GM11168 (cell line): Measurements from ENCODE around the gene RAP1GDS1.
"Not testable (repeated sequence)": the region's sequence is repeated elsewhere in the genome, so short reads cannot be mapped to it uniquely, and the experiment has no call there.

Experiments
- in situ Hi-C: fragments of 300-500 bp; cut with MboI; formaldehyde crosslinking; loops from one replicate; pipeline ENCODE4 v1.12.0; 2022; ENCODE audit warnings: low sequenced_read_pairs; ENCODE audit not compliant: unreplicated experiment

RAP1GDS1 gene

DNA sequence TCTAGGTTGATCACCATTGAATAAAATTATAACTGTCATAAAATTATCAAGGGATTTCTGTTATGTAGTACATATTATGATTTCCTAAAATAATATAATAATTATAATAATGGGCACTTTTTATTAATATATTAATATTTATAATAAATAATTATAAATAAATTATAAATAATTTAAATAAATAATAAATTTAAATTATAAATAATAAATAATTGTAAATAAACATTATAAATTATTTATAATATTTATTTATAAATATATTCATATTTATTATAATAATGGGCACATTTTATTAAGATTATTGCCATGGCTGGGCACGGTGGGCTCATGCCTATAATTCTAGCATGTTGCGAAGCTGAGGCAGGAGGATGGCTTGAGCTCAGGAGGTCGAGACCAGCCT is 24.5 kb downstream of the RAP1GDS1 start:
- in situ Hi-C loops = no loop called here

DNA sequence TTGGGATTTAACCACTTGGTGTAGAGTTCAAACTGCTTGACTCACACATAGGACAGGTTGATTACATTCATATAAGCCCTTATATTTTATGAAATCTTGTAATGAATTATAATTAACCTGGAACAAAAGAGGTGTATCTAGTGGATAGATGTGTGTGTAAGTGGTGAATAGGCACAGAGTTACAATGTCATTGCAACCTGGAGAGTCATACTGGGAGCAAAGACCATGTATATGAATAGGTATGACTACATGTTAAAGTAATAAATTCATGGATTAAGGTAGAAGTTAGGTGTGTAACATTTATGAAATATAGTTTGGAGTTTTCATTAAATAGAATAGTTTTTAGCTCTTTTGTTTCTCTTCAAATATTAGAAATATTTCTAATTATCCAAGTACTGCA is 26.1 kb downstream of the RAP1GDS1 start:
- in situ Hi-C loops = no loop called here

- in situ Hi-C loops = not testable (repeated sequence)
Measured at GRCh38 chr4:98288671-98289070, 27.5 kb downstream of the RAP1GDS1 start.

DNA sequence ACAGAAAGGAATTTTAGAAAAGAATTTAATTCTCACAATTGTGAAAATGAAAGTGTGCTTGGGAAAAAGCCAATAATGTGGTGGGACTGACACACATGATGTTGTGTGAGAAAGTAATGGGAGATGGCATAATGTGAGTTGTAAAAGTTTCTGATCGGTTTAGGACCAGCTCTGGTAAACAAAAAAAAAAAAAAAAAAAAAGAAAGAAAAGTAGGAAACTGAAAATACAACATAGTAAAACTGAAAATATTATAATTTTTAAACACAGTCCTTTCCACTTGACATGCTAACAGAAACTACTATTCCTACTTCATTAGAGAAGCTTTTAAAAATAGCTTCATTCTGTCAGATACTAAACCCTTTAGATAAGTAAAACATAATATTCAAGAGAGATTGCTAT is 28.2 kb downstream of the RAP1GDS1 start:
- in situ Hi-C loops = no loop called here

DNA sequence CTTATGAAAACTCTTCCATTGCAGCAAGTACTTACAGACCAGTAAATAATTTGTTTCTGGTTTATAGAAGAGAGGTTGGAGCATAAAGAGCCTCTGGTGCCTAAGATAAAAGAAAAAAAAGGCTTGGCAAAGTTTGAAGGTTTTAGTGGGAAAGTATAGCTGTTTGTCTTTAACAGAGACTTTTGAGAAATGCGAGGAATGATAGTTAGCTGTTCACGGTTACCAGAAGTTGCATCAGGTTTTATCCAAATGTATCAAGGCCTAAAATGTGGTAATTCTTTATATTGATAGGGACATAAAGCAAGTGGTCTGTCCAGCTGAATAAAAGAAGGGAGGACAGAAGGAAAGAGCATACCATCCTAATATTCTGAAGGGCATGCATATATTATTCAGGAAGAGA is 29.3 kb downstream of the RAP1GDS1 start:
- in situ Hi-C loops = no loop called here

DNA sequence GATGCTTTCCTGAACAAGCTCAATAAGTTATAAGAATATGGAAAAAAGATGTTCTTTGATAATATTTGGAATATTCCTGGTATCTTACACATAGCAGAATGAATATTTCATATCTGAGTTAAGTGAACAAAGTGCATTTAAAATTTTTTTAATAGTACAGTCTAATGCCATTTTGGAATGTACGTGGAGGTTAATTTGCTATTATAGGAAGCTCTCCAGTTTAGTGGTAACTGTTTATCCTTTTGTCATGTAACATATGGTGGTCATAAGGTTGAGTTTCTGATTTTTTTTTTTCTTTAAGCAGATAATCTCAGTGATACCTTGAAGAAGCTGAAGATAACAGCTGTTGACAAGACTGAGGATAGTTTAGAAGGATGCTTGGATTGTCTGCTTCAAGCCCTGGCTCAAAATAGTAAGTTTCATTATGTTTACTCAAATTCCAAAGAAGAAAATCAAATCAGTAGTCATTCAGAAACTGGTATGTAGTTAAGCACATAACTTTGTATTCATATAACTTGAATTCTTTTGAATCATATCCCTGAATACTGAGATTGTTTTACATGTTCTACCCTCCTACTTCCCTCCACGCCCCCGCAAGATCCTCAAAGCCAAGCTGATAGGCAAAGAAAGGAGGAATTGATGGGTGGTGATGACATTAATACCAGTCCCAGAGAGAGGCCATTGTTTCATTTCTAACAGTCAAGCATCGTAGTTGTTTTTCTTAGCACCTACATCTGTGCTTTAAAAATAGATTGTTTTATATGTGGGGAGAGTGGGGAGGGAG is 32.1 kb downstream of the RAP1GDS1 start:
- in situ Hi-C loops = no loop called here

GRCh38 chr4:98298022-98298421 is 36.8 kb downstream of the RAP1GDS1 start:
- in situ Hi-C loops = no loop called here

- in situ Hi-C loops = no loop called here
Measured at GRCh38 chr4:98300706-98301105, 39.5 kb downstream of the RAP1GDS1 start.

GRCh38 chr4:98305576-98305975 is 44.4 kb downstream of the RAP1GDS1 start:
- in situ Hi-C loops = no loop called here

DNA sequence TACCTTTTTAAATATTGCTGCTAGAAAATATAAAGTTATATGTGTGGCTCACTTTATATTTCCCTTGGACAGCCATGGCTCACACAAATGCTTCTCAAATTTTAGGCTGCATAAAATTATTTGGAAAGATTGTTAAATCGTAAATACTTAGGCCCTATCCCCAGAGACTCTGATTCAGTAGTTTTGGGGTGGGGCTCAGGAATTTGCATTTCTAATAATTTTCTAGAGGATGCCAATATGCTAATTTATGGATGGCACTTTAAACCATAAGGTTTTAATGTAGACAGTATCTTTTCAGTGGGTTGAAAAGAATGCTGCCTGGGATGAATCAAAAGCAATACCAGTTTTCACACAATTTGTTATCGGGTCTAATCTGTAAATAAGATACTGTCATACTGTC is 49.7 kb downstream of the RAP1GDS1 start:
- in situ Hi-C loops = no loop called here

GRCh38 chr4:98311656-98312055 is 50.5 kb downstream of the RAP1GDS1 start:
- in situ Hi-C loops = no loop called here

- in situ Hi-C loops = no loop called here
Measured at GRCh38 chr4:98314791-98315565, 53.8 kb downstream of the RAP1GDS1 start.

GRCh38 chr4:98318521-98318920 is 57.3 kb downstream of the RAP1GDS1 start:
- in situ Hi-C loops = no loop called here

- in situ Hi-C loops = no loop called here
Measured at GRCh38 chr4:98319021-98319420, 57.8 kb downstream of the RAP1GDS1 start.

GRCh38 chr4:98326168-98326567 is 65.0 kb downstream of the RAP1GDS1 start:
- in situ Hi-C loops = no loop called here

- in situ Hi-C loops = no loop called here
Measured at GRCh38 chr4:98327694-98328093, 66.5 kb downstream of the RAP1GDS1 start.

DNA sequence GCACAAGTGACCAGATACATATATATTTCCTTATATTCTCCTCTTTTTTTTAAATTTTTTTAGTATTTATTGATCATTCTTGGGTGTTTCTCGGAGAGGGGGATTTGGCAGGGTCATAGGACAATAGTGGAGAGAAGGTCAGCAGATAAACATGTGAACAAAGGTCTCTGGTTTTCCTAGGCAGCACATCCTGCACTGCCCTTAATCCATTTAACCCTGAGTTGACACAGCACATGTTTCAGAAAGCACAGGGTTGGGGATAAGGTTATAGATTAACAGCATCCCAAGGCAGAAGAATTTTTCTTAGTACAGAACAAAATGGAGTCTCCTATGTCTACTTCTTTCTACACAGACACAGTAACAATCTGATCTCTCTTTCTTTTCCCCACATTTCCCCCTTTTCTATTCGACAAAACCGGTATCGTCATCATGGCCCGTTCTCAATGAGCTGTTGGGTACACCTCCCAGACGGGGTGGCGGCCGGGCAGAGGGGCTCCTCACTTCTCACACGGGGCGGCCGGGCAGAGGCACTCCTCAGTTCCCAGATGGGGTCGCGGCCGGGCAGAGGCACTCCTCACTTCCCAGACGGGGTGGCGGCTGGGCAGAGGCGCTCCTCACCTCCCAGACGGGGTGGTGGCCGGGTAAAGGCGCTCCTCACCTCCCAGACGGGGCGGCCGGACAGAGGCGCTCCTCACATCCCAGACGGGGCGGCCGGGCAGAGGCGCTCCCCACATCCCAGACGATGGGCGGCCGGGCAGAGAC is 68.9 kb downstream of the RAP1GDS1 start:
- in situ Hi-C loops = not testable (repeated sequence)

DNA sequence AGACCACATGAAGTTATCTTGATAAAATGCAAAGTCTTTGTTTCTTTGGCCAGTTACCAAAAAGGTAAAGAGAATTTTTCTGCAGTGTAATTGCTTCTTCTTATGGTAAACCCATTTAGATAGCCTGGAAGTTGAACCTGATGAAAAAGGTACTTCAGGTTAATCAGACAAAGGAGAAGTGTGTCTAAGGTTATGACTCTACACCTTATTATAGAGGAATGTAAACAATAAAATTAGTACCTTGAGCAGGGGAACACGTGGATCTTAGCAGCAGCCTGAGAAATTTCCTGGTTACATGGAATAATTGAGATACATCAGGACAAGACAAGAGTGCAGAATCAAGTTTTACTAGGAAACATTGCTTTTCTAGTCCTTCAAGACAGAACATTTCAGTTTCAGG is 70.8 kb downstream of the RAP1GDS1 start:
- in situ Hi-C loops = no loop called here

GRCh38 chr4:98334461-98334860 is 73.3 kb downstream of the RAP1GDS1 start:
- in situ Hi-C loops = no loop called here

DNA sequence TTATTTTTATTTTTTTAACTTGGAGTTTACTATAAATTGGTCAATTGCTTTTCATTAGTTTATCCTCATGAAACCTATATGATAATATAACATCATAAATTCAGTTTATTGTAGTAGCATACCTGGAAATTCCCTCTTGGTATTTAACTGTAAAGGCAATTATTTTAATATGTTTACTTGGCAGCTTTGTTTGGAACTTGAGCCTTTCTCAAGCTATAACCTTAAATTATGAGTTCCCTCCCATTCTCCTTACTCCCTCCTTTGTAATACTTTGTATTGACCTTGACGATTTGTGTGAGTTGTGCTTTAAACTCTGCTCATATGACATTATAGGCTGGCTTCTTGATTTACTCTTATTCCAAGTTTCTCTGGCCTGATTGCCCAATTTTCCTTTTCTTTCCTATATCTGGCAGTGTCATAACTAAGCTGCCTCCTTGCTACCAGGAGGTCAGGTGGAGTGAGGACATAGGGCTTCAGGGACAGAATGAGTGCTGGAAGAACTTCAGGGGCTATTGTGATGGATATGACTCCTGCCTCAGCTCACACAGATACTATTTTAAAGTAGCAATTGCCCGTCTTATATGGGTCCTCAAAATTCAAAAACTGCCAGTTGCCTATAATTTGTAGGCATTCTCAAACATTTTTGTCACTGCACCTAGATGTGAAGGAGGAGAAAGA is 77.7 kb downstream of the RAP1GDS1 start:
- in situ Hi-C loops = no loop called here
